A673 (cell line): ENCODE measurements around the gene HNRNPF.

ENCODE experiments used
- CTCF ChIP-seq: fragments of 300-800, 200-600 bp; sonication (generic); conservative IDR thresholded peaks from 2 replicates; pipeline ENCODE4 v1.5.1; 2017; ENCODE audit warnings: low read depth, mild to moderate bottlenecking, antibody characterized with exemption, low read length, moderate library complexity, mixed read lengths
- EZH2 ChIP-seq: fragments of 200-600 bp; sonication (generic); IDR thresholded peaks from 2 replicates; pipeline ENCODE4 v1.6.1; 2017; ENCODE audit warnings: borderline replicate concordance, low read depth, mild to moderate bottlenecking, mixed read lengths, antibody characterized with exemption, low read length; ENCODE audit not compliant: poor library complexity, severe bottlenecking

- TF ChIP-seq EZH2, result no peak
- TF ChIP-seq CTCF, result no peak
These were observed 36.0 kb upstream of the HNRNPF start for GRCh38 chr10:43444897-43445466.
